Right hindlimb (tissue), 1 donor: ENCODE data around the gene NCKAP5.
A peak's percentile ranks its signal among the peaks of the same experiment; 100 is the strongest.

Experiments used
- DNase-seq: peaks from one replicate; pipeline ENCODE4 v3.0.0-alpha.2; 2018

The NCKAP5 gene

GRCh38 chr2:133452583-133452982, 115.7 kb downstream of the NCKAP5 start:
- DNase-seq = no peak

- DNase-seq = no peak
Observed at GRCh38 chr2:133452146-133452545, 116.1 kb downstream of the NCKAP5 start.

- no peak for DNase-seq
Observed at GRCh38 chr2:133448195-133448594, 120.1 kb downstream of the NCKAP5 start.

- no peak for DNase-seq
Observed at GRCh38 chr2:133447303-133447702, 121.0 kb downstream of the NCKAP5 start.

GRCh38 chr2:133444465-133444864, 123.8 kb downstream of the NCKAP5 start:
- DNase-seq = no peak

GRCh38 chr2:133442393-133442792, 125.9 kb downstream of the NCKAP5 start:
- DNase-seq = no peak

GRCh38 chr2:133439565-133439920, 128.7 kb downstream of the NCKAP5 start:
- DNase-seq = no peak

GRCh38 chr2:133438848-133439564, 129.3 kb downstream of the NCKAP5 start:
- no peak for DNase-seq

GRCh38 chr2:133438026-133438425, 130.2 kb downstream of the NCKAP5 start:
- no peak for DNase-seq

- DNase-seq = no peak
Observed at GRCh38 chr2:133437492-133437891, 130.8 kb downstream of the NCKAP5 start.

- DNase-seq = no peak
Observed at GRCh38 chr2:133434959-133435668, 133.1 kb downstream of the NCKAP5 start.

GRCh38 chr2:133433455-133434451, 134.5 kb downstream of the NCKAP5 start:
- DNase-seq = no peak

- no peak for DNase-seq
Observed at GRCh38 chr2:133432778-133433177, 135.5 kb downstream of the NCKAP5 start.

GRCh38 chr2:133431289-133431688, 137.0 kb downstream of the NCKAP5 start:
- no peak for DNase-seq

- DNase-seq = peak; percentile 47
Observed at GRCh38 chr2:133426791-133427190, 141.5 kb downstream of the NCKAP5 start.

- DNase-seq = no peak
Observed at GRCh38 chr2:133425612-133426011, 142.7 kb downstream of the NCKAP5 start.

- DNase-seq = no peak
Observed at GRCh38 chr2:133424876-133425275, 143.4 kb downstream of the NCKAP5 start.

- DNase-seq = no peak
Observed at GRCh38 chr2:133422931-133423351, 145.3 kb downstream of the NCKAP5 start.

GRCh38 chr2:133421516-133422324, 146.5 kb downstream of the NCKAP5 start:
- peak; percentile 47 for DNase-seq

- DNase-seq = no peak
Observed at GRCh38 chr2:133420788-133421187, 147.5 kb downstream of the NCKAP5 start.

- no peak for DNase-seq
Observed at GRCh38 chr2:133418671-133419070, 149.6 kb downstream of the NCKAP5 start.

- DNase-seq = no peak
Observed at GRCh38 chr2:133418021-133418420, 150.2 kb downstream of the NCKAP5 start.
